ENCODE data around the gene CKS1B.
"Not testable (repeated sequence)": the region's sequence is repeated elsewhere in the genome, so short reads cannot be mapped to it uniquely, and the experiment has no call there.

Gene CKS1B

GRCh38 chr1:154988058-154988954 lies 13.8 kb downstream of the CKS1B start:
- no peak for DNase-seq

DNA sequence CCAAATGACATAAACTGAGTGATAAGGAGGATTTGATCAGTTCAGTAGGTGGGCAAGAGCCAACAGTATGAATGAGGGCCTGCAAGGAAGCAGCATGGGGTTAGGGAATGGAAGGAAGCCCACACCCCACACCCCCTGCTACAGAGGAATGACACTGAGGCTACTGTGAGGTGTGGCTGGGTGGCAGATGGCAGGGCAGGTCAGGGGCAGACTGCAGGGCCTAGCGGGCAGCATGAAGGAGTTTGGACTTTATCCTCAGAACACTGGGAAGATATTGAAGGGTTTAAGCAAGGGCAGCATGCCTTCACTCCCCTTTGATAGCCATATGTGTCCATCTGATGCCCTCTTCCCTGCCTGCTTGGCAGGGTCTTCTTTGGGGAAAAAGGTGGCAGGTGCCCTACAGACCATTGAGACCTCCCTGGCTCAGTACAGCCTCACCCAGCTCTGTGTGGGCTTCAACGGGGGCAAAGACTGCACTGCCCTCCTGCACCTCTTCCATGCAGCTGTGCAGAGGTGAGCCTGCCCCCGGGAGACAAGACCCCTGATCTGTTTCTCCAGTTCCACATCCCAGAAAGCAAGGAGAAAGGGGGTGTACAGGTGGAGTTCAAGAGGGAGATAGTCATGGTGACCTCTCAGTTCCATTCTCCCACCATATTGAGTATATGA lies 14.8 kb downstream of the CKS1B start:
- no peak for DNase-seq

DNA sequence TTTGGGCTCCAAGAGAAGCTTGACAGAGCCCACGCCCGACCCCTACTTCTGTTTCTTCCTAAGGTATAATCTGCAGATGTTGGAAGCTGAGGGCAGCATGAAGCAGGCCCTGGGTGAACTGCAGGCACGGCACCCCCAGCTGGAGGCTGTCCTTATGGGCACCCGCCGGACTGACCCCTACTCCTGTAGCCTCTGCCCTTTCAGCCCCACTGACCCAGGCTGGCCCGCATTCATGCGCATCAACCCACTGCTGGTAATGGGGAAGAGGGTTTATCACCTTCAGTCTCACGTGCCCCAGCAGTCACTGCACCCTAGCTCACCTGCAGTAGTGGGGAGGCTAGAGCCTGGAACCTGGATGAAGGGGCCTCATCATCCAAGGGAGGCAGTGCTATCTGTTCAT lies 15.8 kb downstream of the CKS1B start:
- no peak for DNase-seq

- DNase-seq = no peak
These were observed 18.5 kb downstream of the CKS1B start for GRCh38 chr1:154992721-154993571.

DNA sequence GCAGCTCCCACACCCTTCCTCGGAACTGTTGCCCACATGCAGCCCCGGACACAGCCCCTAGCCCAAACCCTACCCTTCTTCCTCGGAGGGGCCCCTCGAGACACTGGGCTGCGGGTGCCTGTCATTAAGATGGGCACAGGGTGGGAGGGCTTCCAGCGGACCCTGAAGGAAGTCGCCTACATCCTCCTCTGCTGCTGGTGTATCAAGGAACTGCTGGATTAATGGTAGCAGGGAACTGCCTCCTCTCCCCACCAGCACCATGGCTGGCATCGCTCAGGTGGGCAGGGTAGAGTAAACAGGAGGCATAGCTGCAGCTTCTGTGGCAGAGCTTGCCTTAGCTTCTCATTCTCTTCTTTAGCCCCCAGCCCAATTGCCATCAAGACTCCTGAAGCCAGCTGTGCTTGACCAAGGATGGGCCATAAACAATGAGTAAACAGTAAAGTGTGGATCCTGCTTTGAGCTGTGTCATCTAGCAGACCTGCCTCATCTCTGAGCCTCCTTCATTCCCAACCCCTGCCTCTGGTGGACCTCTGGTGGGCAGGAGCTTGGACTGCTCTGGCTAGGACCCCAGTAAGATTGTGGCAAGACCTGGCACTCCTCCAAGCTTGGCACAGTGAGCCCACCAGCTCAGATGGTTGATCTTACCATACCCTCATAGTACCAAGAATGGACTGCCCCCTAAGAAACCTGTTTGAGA lies 19.2 kb downstream of the CKS1B start, which contains the start of gene LENEP:
Gene LENEP (plus strand): TSS at position 15 of the 697 bp plus-strand sequence. CDS start 22 bp downstream, at position 37.
- DNase-seq = no peak

- DNase-seq = no peak
These were observed 19.7 kb downstream of the CKS1B start for GRCh38 chr1:154994269-154994587.

GRCh38 chr1:154994591-154994990 lies 20.1 kb downstream of the CKS1B start:
- no peak for DNase-seq

GRCh38 chr1:154995301-154995983 lies 21.0 kb downstream of the CKS1B start:
- DNase-seq = not testable (repeated sequence)

GRCh38 chr1:154996966-154997701 lies 22.7 kb downstream of the CKS1B start:
- no peak for DNase-seq

DNA sequence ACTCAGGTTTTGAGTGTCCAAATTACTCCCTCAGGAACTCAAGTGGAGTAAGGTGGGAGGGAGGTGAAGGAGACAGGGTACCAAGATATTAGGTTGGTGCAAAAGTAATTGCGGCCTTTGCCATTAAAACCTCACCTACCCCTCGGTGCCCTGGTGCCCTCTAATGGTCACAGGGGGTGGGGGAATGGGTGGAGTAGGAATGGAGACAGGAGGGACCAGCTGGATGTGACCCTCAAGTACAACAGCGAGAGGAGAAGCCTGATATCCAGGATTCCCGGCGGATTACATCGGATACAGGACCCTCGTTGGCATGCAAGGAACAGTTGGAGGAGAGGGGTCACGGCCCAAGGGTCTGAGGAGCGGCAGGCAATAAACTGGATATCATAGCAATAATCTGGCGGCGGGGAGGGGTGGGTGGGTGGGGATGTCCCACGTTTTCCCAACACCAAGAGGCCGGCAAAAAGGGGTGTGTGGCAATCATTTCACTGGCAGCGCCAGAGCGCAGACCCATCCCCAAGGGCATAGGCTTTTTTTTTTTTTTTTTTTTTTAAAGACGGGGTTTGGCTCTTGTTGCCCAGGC lies 23.8 kb downstream of the CKS1B start:
- DNase-seq = no peak

DNA sequence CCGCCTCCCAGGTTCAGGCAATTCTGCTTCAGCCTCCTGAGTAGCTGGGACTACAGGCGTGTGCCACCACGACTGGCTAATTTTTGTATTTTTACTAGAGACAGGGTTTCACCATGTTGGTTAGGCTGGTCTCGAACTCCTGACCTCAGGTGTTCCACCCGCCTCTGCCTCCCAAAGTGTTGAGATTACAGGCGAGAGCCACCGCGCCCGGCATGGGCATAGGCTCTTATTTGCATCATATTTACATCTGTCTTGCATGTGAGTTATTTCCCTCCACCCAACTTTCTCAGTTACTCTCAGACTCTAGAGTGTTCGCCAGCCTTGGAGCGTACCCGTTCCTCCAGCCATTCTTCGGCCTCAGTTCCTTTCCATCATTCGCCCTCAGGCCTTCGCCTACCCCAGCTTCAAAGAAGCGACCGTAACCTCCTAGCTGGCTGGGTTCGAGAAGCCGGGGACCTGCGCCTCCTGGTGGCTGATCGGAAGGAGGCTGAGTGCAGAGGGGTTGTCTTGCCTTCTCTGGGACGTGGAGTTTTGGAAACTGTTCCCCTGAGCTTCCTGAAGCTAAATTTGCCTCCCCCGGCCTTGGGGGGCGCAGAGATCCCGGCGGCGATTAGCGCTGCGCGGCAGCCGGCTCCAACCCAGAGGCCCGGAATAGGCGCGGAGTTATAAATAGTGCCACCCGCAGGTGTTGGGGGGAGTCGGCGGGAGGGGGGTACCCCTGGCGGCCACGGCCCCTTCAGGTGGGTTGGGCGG lies 24.5 kb downstream of the CKS1B start:
- DNase-seq = peak; percentile 90

- peak; percentile 85 for DNase-seq
These were observed 25.3 kb downstream of the CKS1B start for GRCh38 chr1:154999571-155000410.

GRCh38 chr1:155000411-155000725 lies 25.9 kb downstream of the CKS1B start:
- peak; percentile 74 for DNase-seq

- DNase-seq = peak; percentile 94
These were observed 26.4 kb downstream of the CKS1B start for GRCh38 chr1:155000726-155001424.

DNA sequence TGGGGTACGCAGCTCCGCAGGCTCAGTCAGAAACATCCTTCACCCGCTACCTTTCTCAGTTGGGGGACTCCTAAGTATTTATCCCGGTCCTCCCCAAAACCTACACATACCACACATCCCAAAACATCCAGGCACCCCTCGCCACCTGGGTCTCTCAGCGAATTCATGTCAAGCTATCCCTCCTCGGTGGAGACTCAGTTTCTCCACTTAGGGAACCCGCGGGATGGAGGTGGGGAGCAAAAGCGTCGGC lies 26.9 kb downstream of the CKS1B start:
- no peak for DNase-seq

- peak; percentile 99 for DNase-seq
These were observed 27.4 kb downstream of the CKS1B start for GRCh38 chr1:155001675-155002463.

DNA sequence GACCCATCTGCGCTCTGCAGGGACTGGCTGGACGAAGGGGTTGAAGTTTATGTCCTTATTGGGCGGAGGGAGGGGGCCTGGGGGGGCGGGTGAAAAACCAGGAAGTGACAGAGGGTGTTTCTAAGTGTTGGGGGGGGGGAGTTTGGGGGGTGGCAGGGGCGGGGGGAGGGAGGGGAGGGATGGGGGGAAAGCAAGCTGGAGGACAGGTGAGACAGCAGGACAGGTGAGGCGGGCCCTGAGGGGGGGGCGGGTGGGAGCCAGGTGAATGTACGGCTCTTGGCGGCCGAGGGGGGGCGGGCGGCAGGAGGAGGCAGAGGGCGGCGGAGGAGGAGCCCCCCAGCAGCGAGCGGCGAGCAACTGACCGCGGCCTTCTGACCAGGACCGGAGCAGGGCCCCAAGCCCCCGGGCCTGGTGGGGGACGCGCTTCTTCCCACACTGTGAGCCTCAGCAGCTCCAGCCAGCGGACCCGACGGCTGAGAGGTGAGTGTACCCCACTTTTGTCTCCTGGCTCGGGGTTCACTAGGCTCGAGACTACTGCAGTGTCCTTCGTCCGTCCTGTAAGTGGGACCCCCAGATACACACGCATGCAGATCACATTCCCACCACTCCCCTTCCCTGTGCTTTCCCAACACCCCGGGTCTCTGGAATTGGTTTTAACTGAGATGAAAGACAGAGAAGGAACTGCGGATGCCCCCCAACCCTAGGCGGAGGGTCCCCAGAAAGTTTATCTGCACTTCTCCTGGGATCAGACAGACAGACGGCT lies 28.2 kb downstream of the CKS1B start, which contains the start of gene ZBTB7B:
Gene ZBTB7B (plus strand): TSS at position 339 of the 763 bp plus-strand sequence. CDS start 11,859 bp downstream, outside the sequence.
- DNase-seq = peak; percentile 74

Measured in activated effector memory CD4-positive, alpha-beta T cell treated with anti-CD3 and anti-CD28 coated beads, Interleukin-2, amount 50 U/mL, for 16 hours (primary cell).